GM19452 (cell line): ENCODE data around the gene SOCS1.

Source experiments
- ATAC-seq: cut with Tn5 transposase; IDR thresholded peaks from one replicate; pipeline ENCODE4 v1.9.1; 2021; ENCODE audit not compliant: unreplicated experiment

The SOCS1 gene

DNA sequence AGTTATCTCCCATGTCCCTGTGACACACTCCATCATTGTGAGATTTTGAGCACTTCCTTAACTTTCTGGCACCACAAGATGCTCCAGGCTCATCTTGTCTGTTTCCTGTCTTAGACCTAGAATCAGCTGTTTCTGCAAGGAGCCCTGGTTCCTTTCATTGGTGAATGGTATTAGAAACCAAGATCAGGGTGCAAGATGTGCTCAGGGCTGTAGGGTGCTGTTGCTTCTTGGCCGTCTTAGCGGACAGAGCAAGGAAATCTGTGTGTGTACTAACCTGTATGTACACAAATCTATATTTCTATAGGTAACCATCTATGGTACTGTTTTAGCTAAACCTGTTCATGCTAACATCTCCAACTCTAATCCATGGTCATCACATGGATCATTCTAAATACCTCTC is 33.2 kb upstream of the SOCS1 start:
- ATAC-seq, result no peak

DNA sequence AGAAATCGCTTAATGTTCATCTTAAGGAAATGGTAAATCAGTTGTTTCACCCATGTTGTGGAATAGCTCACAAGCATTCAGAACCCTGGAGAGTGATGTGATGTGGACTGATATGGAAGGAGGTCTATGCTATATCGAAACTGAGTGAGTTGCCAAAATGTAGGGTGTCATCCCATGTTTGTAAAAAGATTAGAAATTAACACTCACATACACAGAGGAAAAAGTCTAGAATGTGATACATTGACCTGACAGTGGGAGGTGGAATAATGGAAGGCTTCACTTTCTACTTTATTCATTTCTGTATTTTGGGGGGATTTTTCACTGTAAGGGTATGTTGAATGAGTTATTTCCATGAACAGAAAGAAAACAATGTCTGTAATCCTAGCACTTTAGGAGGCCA is 29.8 kb upstream of the SOCS1 start:
- ATAC-seq, result no peak

DNA sequence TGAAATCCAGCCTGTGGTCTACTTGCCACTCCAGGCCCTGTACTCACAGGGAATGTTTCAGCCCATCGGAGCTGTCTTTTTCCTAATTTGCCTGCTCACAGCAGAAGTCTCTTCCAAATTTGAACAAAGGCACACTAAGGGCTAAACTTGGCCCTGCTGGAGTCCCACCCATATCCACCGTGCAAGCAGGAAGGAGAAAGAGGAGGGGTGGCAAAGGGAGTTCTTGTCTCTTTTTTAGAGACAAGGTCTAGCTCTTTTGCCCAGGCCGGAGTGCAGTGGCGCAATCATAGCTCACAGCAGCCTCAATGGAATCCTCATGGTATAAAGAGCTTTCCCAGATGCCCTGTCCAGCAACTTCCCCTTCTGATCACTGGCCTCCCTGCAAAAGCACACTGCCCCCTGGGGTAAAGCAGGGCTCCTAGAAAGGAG is 27.8 kb upstream of the SOCS1 start:
- no peak for ATAC-seq

DNA sequence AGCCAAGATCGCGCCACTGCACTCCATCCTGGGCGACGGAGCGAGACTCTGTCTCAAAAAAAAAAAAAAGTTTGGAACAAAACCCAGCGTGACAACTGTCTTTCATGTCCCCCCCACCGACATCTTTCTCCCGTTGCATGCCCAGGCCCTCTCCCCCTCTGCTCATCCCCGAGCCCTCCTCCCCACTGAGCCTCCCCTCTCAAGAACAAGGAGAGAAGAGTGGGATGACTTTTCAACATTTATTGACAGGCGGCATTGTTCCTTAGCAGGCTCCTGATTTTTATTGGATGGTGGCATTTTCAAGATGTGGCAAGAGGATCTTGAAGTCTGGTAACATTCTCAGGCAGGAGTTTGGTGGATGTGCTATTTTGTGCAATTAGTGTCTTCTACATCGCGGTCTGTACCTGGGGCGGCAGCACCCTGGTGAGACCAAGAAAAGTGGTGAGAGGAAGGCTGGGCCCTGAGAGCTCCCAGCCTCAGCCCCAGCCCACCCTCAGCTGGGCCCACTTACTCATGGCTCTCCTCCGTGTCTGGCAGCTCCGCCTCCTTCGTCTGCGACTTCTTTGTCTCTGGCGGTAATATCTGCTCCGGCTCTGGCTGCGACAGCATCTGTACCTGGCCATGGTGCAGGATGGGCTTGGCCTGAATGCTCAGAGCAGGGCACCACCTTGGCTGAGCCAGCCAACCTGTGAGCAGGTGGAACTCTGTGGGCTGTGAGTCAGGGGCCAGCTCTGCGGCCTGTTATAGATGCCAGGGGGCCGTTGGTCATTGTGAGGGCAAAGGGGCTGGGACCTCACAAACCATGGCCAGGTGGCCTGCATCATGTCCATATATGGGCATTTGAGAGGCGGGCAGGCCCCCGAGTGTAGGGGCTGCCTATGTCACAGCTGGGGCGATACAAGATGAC is 24.9 kb upstream of the SOCS1 start, which contains the start of gene PRM1:
TSS of gene PRM1 (minus strand) at position 715 of the 907 bp plus-strand sequence. CDS start at position 623, 92 bp downstream.
- no peak for ATAC-seq

DNA sequence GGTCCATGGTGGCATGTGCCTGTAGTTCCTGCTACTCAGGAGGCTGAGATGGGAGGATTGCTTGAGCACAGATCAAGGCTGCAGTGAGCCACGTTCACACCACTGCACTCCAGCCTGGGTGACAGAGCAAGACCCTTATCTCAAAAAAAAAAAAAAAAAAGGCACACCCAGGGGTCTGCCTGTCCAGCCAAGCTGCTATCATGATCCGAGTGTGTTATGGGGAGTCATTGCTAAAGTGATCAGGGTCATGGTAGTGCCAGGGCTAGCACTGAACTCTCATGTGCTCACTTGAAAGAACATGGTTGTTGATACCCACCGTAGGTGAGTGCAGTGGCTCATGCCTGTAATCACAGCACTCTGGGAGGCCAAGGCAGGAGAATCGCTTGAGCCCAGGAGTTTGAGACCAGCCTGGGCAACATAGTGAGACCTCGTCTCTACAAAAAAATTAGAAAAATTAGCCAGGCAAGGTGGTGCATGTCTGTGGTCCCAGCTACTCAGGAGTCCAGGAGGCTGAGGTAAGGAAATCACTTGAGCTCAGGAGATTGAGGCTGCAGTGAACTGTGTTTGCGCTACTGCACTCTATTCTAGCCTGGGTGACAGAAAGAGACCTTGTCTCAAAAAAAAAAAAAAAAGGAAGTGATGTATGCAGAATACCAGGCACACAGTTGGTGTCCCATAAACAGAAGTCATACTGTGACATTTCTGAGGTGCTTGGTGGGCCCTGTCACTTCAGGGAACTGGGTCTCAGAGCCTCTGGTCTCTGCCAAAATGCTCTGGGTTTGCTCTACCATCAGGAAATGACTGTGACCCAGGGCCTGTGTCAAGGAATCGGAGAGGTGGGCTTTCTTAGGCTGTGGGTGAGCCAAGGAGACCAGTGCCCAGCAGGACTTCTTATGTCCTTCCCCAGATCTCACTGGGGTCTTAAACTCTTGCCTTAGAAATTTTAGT is 23.0 kb upstream of the SOCS1 start:
- no peak for ATAC-seq

DNA sequence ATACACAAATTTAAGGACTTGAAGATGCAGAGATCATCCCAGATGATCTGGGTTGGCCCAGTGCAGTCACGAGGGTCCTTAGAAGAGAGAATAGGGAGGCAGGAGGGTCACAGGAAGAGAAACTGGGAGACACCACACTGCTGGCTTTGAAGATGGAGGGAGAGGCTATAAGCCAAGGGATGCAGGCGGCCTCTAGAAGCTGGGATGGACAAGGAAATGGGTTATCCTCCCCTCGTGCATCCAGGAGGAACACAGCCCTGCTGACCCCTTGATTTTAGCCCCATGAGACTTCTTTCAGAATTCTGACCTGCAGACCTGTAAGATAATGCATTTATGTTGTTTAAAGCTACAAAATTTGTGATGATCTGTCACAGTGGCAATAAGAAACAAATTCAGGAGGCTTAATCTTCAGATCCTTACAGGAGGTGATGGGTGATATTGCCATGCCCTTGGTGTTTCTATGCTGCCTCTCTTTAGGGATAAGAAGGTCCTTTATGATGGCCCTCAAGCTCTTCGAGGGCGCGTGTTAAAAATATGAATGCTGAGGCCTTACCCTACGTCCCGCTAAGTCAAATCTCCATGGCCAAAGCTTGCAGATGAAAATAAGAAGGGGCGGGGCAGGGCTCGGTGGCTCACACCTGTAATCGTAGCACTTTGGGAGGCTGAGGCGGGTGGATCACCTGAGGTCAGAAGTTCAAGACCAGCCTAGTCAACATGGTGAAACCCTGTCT is 21.8 kb upstream of the SOCS1 start:
- ATAC-seq, result no peak

DNA sequence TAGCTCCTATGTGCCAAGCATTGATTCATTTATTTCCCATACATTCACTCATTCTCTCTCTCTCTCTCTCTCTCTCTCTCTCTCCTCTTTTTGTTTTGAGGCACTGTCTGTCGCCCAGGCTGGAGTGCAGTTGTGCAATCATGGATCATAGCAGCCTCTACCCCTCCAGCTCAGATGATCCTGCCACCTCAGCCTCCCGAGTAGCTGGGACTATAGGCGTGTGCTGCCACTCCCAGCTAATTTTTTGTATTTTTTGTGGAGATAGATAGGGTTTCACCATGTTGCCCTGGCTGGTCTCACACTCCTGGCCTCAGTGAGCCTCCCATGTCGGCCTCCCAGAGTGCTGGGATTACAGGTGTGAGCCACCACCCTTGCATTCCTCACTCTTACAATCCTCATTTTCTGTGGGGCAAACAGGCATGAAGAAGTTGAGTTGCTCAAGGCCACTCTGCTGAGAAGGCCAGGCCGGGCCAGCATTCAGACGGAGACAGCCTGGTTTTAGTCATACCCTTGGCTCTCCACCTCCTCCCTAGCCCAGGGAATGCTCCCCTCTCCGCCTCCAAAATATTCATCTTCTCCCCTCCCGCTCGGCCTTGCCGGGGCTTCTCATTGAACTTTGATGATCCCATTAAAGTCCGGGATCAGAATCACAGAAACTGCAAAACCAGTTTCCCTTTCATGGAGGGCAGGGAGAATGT is 21.0 kb upstream of the SOCS1 start:
- ATAC-seq, result no peak

DNA sequence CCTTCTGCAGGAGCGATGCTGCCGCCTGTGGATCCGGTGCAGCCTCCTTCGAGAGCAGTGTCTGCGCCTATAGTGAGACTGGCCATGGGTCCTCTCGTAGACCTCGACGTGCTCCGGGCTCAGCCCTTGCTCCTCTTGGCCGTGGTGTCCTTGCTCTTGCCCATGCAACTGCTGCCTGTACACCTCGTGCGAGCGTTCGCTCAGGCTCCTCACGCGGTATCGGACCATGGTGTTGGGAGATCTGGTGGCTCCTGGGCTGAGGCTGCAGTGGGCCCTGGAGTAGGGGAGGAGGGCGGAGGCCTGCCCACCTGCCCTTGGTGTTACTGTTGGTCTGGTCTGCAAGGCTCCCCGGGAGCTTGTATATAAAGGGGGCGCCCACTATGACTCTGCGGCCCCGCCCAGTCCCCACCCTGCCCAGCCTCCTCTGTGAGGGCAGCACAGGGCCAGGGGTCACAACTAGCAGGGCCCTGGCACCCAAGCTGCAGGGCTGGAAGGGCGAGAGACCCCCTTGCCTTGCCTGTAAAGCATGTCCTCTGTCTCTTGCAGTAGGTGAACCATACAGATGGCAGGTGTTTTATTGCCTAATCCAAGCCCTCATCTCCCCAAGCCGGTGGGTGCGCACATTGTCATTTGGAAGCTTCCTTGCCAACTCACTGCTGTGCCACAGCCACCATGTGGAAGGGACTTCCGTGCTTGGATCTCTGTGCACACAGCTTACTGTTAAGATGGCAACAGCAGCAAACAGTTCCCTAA is 20.3 kb upstream of the SOCS1 start, which contains the start of gene PRM2:
TSS of gene PRM2 (minus strand) at position 338 of the 753 bp plus-strand sequence. CDS start at position 228, 110 bp downstream.
- ATAC-seq, result no peak

DNA sequence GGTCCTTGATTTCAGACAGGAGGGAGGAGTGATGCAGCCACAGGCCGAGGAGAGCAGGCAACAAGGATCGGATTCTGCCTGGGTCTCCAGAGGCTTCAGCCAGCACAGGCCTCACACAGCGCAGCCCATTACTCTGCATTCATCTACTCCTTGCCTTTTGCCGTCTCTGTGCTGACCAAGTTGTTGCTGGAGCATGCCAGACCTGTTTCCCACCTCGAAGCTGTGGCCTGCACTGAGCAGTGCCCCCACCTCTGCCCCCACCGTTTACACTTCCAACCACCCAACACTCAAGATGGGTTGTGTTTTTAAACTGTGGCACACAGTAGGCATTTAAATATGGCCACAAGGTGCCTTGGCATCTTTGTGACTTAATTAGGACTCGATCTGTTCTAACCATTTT is 19.0 kb upstream of the SOCS1 start:
- ATAC-seq, result no peak

DNA sequence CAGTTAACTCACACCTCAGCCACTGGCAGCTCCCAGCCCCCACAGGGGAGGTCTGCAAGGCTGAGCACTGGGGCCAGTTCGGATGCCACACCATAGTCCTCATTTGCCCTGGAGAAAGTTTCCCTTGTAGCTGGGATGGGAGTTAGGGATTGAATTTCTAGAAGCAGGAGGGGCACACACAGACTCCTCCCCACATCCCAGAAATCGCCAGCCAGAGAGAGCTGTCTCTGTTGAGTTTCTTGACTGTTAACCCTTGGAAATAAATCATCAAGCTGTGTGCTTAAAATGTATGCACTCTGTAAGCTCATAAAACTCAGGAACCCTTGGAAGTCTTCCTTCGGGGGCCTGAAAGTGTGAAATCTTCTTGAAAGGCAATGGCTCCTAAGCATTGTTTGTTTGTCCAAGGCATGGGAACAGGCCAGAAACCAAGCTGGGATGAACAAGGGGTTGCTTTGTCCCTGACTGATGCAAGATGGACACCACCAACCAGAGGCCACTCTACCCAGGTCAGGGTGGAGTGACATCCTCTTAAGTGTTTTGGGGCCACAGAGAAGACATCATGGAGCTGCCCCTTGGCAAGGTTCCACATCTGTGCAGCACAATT is 17.8 kb upstream of the SOCS1 start:
- ATAC-seq, result no peak

DNA sequence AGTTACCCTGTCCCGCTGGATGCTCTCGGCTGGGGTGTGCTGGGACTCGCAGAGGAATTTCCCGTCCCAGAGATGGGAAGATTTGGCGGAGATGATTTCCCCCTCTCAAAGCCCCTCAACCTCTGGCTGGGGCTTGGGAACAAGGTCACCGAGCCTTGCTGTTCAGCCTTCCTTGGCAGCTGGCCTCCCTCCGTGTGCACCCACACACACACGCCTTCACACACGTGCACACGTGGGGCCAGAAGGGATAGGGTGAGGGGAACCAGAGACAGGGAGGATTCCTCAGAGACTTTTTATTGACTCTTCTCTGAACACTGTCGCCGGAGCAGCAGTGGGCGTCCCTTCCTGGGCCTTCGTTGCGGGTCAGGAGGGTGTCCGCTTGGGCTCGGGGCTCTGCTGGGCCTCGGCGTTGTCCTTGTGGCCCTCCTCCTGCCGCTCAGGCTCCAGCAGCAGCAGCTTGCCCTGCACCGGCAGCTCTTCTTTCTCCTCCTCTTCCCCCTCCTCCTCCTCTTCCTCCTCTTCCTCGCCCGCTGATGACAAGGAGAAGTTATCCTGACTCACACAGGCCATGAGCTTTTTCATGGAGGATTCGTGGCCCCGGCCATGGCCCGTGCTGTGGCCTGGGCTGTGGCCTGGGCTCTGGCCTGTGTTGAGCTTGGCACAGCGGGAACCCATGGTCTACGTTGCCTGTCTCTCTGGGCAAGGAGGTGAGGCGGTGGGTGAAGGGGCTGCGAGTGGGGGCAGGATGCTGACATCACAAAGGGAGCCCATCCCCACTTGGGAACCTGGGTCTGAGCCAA is 17.1 kb upstream of the SOCS1 start, which contains the start of gene PRM3:
TSS of gene PRM3 (minus strand) at position 709 of the 800 bp plus-strand sequence. CDS start at position 675, 34 bp downstream.
- no peak for ATAC-seq

DNA sequence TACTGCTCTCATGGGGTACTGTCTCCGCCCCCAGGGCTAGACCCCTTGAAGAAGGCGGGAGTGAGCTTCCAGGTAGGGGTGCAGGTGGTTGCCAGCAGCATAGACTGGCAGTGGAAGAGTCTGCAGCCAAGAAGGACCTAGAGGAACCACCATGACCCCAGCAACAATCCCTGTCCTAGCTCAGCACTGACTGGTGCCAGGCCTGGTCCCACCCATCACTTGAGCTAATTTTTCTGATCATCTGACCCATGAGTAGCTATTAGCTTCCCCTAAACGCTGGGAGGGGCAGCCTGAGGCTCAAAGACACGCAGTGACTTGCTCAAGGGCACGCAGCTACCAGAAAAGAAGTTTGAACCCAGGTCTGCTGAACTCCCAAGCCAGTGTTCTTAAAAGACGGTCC is 16.5 kb upstream of the SOCS1 start:
- ATAC-seq, result no peak

DNA sequence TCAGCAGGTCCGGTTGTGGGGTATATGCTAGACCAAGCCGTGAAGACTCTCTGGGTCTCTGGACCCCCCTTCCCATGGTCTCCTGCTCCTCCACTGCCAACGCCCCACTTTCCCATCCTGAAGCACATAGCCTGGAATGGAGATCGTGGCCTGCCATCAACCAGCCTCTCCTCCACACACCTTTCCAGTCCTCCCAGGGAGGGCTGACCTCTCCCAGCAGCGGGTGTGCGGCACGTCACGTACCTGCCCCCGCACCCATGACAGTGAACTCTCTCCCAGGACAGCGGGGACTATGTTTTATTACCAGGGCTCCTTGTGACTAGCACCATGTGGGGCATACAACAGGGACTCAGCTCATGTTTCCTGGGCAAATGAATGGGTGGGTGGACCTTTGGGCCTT is 15.6 kb upstream of the SOCS1 start:
- ATAC-seq, result no peak

DNA sequence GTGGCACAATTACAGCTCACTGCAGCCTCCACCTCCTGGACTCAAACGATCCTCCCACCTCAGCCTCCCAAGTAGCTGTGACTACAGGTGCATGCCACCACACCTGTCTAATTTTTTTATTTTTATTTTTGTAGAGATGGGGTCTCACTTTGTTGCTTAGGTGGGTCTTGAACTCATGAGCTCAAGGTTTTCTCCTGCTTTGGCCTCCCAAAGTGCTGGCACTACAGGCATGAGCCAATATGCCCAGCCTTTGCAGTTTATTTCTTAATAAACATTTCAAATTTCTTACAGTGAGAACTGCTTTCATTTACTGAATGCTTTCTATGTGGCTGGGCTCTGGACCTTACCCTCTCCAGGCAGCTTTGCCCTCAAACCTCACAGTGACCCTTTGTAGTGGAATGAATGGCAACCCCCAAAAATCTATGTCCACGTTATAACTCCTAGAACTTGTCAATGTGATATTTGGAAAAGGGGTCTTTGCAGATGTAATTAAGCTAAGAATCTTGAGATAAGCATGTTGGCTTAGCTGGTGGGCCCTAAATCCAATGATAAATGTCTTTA is 14.7 kb upstream of the SOCS1 start:
- no peak for ATAC-seq

DNA sequence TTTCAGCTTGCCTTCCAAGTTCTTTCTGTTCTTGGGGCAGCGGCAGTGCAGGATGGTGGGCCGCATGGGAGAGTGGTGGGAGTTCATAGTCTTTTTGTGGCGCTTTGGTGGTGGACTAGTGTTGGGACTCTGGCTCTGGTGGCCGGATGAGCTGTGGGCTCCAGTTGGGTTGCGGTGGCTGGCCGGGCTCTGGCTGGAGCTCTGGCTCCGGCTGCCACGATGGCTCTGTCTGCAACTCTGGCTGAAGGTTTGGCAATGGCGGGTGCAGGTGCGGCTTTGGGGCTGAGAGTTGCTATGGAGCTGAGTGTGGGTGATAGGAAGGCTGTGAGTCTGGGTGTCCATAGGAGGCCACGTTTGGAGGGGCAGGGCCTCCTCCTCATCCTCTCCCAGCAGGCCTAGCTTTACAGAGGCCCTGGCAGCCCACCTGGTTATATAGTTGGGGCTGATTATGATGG is 12.9 kb upstream of the SOCS1 start, which contains the start of gene TNP2:
TSS of gene TNP2 (minus strand) at position 405 of the 455 bp plus-strand sequence. CDS start at position 342, 63 bp downstream.
- ATAC-seq, result no peak

DNA sequence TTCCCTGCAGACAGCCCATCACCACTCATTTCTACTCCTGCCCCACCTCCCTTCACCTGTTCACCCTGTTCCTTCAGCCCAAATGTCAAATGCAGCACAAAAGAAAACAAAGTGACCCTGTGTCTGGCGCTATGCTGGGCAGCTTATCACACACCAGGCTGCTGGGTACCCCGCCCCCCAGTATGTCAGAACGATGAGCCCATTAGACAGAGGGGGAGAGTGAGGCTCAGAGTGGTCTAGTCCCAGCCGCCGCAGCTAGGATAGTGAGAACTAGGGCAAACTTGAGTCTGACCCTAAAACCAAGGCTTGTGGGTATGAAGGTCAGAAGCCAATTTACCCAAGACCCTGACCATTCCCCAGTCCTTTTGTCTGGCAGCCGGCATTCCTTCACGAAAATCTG is 9.1 kb upstream of the SOCS1 start:
- ATAC-seq, result no peak

DNA sequence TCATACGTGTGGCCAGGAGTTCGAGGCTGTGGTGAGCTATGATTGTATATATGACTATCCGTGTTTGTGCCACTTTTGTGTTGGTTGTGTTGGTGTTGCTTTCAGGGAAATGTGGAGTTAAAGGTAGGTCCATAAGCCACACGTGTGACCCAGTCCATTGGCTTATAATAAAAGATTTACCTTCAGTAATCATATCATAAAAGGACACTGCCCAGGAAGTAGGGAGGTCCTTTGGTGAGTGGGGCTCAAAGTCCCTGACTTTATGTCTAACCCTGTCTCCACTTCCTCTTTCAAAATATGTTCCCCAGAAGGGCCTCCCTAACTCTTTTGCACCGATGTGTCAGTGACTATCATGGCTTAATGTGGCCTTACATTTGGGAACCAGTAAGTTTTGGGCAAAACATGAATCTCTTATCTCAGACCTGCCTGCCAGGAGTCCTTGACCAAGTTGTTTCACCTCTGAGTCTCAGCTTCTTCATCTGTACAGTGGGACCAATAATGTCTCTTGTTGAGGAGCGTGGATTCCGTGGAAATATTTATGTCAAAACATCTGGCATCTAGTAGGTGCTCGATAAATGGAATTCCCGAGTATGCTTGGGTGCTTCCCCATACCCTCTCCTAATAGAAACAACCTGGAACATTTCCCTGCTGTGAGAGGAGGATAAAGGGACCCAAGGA is 8.3 kb upstream of the SOCS1 start:
- no peak for ATAC-seq
